Testis (tissue), 2 donors: ENCODE measurements around the gene RHOF.

Source experiments
- POLR2A ChIP-seq: fragments of 450-650 bp; IDR thresholded peaks from one replicate; pipeline ENCODE4 v1.6.1; 2017; ENCODE audit warnings: antibody characterized with exemption, mild to moderate bottlenecking, moderate library complexity
- TF ChIP-seq, protein P1 (sequence below), 3 experiments: fragments of 450-650 bp in 2 of 3; fragments of 200-600 bp in 1 of 3; sonication (generic) in 1 of 3; IDR thresholded peaks; one replicate each; pipeline ENCODE4 v1.5.1; 2016 to 2019; ENCODE audit warnings: antibody characterized with exemption in 3 of 3, mild to moderate bottlenecking in 2 of 3, moderate library complexity in 1 of 3

DNA sequence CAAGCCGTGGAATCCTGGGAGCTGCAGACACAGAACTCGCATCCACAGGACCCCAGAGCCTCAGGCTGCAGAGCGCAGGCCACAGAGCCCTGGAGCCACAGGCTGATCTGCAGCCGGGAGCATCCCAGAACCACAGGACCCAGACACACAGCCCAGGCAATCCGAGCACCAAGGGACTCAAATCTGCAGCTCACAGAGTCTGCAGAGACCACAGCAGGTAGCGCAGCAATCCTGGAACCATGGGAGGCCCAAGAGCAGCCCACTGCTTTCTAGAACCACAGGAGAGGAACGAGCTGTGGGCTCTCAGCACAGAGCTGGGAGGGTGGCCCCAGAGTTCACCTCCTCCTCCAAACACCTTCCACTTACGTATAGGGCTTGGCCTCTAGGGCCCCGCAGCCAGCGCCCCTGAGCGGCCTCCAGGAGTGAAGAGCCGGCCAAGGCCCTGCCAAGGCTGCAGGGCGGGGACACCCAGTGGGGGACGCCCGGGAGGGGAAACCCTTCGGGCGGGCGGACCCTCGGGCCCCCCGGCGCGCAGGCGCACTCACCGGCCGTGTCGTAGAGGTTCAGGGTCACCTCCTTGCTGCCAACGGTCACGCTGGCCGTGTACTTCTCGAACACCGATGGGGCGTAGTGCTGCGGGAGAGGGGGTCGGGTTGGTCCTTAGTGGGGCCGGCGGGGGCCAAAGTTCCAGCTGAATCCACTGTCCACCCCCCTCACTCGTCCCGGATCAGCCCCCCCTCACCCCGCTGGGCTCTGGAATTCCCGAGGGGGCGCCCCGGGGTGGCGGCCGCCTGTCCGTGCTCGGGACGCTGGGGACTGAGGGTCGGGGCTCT lies 665 bp downstream of the RHOF start:
- TF ChIP-seq, protein P1, sequence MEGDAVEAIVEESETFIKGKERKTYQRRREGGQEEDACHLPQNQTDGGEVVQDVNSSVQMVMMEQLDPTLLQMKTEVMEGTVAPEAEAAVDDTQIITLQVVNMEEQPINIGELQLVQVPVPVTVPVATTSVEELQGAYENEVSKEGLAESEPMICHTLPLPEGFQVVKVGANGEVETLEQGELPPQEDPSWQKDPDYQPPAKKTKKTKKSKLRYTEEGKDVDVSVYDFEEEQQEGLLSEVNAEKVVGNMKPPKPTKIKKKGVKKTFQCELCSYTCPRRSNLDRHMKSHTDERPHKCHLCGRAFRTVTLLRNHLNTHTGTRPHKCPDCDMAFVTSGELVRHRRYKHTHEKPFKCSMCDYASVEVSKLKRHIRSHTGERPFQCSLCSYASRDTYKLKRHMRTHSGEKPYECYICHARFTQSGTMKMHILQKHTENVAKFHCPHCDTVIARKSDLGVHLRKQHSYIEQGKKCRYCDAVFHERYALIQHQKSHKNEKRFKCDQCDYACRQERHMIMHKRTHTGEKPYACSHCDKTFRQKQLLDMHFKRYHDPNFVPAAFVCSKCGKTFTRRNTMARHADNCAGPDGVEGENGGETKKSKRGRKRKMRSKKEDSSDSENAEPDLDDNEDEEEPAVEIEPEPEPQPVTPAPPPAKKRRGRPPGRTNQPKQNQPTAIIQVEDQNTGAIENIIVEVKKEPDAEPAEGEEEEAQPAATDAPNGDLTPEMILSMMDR (IDR thresholded peaks at IDR 0.05) = no peak
- no peak for TF ChIP-seq POLR2A
